HEK293 (cell line): ENCODE measurements around the gene PAX2.
A peak's percentile ranks its signal among the peaks of the same experiment; 100 is the strongest.

Experiments
- CTCF ChIA-PET: fragments of 350-600 bp; formaldehyde crosslinking; extraction: SDS; loops from one replicate; lab custom pipeline; 2021; ENCODE audit warnings: antibody characterized with exemption; lab: Yijun Ruan, JAX
- POLR2A ChIA-PET: fragments of 300-600 bp; formaldehyde crosslinking; extraction: SDS; loops from one replicate; lab custom pipeline; 2020; ENCODE audit warnings: antibody characterized with exemption, inconsistent platforms; lab: Yijun Ruan, JAX
- H3K27ac ChIP-seq: fragments of 200-500 bp; sonication (Bioruptor generic); 2 replicates; pipeline ENCODE4 v1.5.1; 2014; ENCODE audit warnings: low read depth, low read length, control low read depth, inconsistent platforms; ENCODE audit errors: extremely low read depth
- H3K36me3 ChIP-seq, 2 experiments: fragments of 200-500 bp in 1 of 2; sonication (Bioruptor generic) in 1 of 2; 1 replicate in 1 of 2; 2 replicates in 1 of 2; pipeline ENCODE4 v1.5.1; 2014 to 2017; ENCODE audit warnings: inconsistent platforms in 2 of 2, low read length in 2 of 2; ENCODE audit not compliant: control insufficient read depth in 2 of 2, insufficient read depth in 1 of 2
- H3K4me1 ChIP-seq: fragments of 200-500 bp; sonication (Bioruptor generic); 2 replicates; pipeline ENCODE4 v1.5.1; 2014; ENCODE audit warnings: mild to moderate bottlenecking, low read length, inconsistent platforms; ENCODE audit not compliant: control insufficient read depth, insufficient read depth
- H3K4me3 ChIP-seq: 2 replicates; pipeline ENCODE4 v1.5.1; 2011; ENCODE audit warnings: low read depth, mild to moderate bottlenecking, control low read depth, low read length, moderate library complexity
- H3K9me3 ChIP-seq: fragments of 200-500 bp; sonication (Bioruptor generic); 2 replicates; pipeline ENCODE4 v1.5.1; 2014; ENCODE audit warnings: low read depth, low read length, inconsistent platforms; ENCODE audit not compliant: control insufficient read depth, insufficient read depth
- ELK4 ChIP-seq: IDR thresholded peaks from 2 replicates; pipeline ENCODE4 v1.6.1; 2011; ENCODE audit warnings: mild to moderate bottlenecking, low read depth, low read length, borderline replicate concordance
- GLI2 ChIP-seq: fragments of 450-650 bp; formaldehyde crosslinking; IDR thresholded peaks from 2 replicates; pipeline ENCODE4; 2017; ENCODE audit warnings: missing biosample characterization, missing genetic modification characterization, low read depth, borderline replicate concordance
- KLF1 ChIP-seq: fragments of 450-650 bp; formaldehyde crosslinking; IDR thresholded peaks from 2 replicates; pipeline ENCODE4 v1.5.1; 2016; ENCODE audit warnings: missing biosample characterization, missing genetic modification characterization
- KLF7 ChIP-seq: fragments of 450-650 bp; formaldehyde crosslinking; IDR thresholded peaks from 2 replicates; pipeline ENCODE4 v1.5.1; 2016; ENCODE audit warnings: missing biosample characterization, missing genetic modification characterization, borderline replicate concordance
- OVOL3 ChIP-seq: fragments of 450-650 bp; formaldehyde crosslinking; IDR thresholded peaks from 2 replicates; pipeline ENCODE4 v1.5.1; 2016; ENCODE audit warnings: missing biosample characterization, missing genetic modification characterization
- PRDM4 ChIP-seq: fragments of 450-650 bp; formaldehyde crosslinking; IDR thresholded peaks from 2 replicates; pipeline ENCODE4 v1.5.1; 2017; ENCODE audit warnings: missing biosample characterization, missing genetic modification characterization
- RBAK ChIP-seq: fragments of 450-650 bp; formaldehyde crosslinking; IDR thresholded peaks from 2 replicates; pipeline ENCODE4 v1.5.1; 2016; ENCODE audit warnings: missing biosample characterization, missing genetic modification characterization
- SCRT2 ChIP-seq: fragments of 450-650 bp; formaldehyde crosslinking; IDR thresholded peaks from 2 replicates; pipeline ENCODE4 v1.5.1; 2016; ENCODE audit warnings: missing biosample characterization, missing genetic modification characterization
- ZBTB17 ChIP-seq: fragments of 450-650 bp; formaldehyde crosslinking; IDR thresholded peaks from 2 replicates; pipeline ENCODE4 v1.5.1; 2016; ENCODE audit warnings: missing biosample characterization, missing genetic modification characterization
- ZEB2 ChIP-seq: fragments of 450-650 bp; formaldehyde crosslinking; IDR thresholded peaks from 2 replicates; pipeline ENCODE4 v1.5.1; 2016; ENCODE audit warnings: missing biosample characterization, missing genetic modification characterization
- ZNF155 ChIP-seq: fragments of 450-650 bp; formaldehyde crosslinking; IDR thresholded peaks from 2 replicates; pipeline ENCODE4 v1.5.1; 2016; ENCODE audit warnings: missing biosample characterization, missing genetic modification characterization
- ZNF214 ChIP-seq: fragments of 450-650 bp; formaldehyde crosslinking; IDR thresholded peaks from 2 replicates; pipeline ENCODE4 v1.5.1; 2017; ENCODE audit warnings: missing biosample characterization, mild to moderate bottlenecking, missing genetic modification characterization, borderline replicate concordance
- ZNF324 ChIP-seq: fragments of 450-650 bp; formaldehyde crosslinking; IDR thresholded peaks from 2 replicates; pipeline ENCODE4 v1.5.1; 2016; ENCODE audit warnings: missing biosample characterization, missing genetic modification characterization
- ZNF335 ChIP-seq: fragments of 450-650 bp; formaldehyde crosslinking; conservative IDR thresholded peaks from 2 replicates; pipeline ENCODE4 v1.5.1; 2016; ENCODE audit warnings: missing biosample characterization, missing genetic modification characterization
- ZNF549 ChIP-seq: fragments of 450-650 bp; IDR thresholded peaks from 2 replicates; pipeline ENCODE4 v1.5.1; 2018; ENCODE audit warnings: missing biosample characterization, missing genetic modification characterization, mild to moderate bottlenecking, inconsistent platforms, moderate library complexity
- ZNF585B ChIP-seq: fragments of 450-650 bp; formaldehyde crosslinking; IDR thresholded peaks from 2 replicates; pipeline ENCODE4 v1.5.1; 2016; ENCODE audit warnings: missing biosample characterization, missing genetic modification characterization
- ZNF629 ChIP-seq: fragments of 450-650 bp; formaldehyde crosslinking; IDR thresholded peaks from 2 replicates; pipeline ENCODE4 v1.5.1; 2017; ENCODE audit warnings: missing biosample characterization, missing genetic modification characterization
- ZSCAN30 ChIP-seq: fragments of 450-650 bp; IDR thresholded peaks from 2 replicates; pipeline ENCODE4 v1.5.1; 2018; ENCODE audit warnings: missing biosample characterization, mild to moderate bottlenecking, missing genetic modification characterization, moderate library complexity
- TF ChIP-seq, protein P1 (sequence below): fragments of 450-650 bp; formaldehyde crosslinking; IDR thresholded peaks from 2 replicates; pipeline ENCODE4 v1.5.1; 2016; ENCODE audit warnings: missing biosample characterization, missing genetic modification characterization
- TF ChIP-seq, protein P2 (sequence below): fragments of 450-650 bp; formaldehyde crosslinking; IDR thresholded peaks from 2 replicates; pipeline ENCODE4 v1.5.1; 2016; ENCODE audit warnings: missing biosample characterization, missing genetic modification characterization
- TF ChIP-seq, protein P3 (sequence below): fragments of 450-650 bp; formaldehyde crosslinking; IDR thresholded peaks from 2 replicates; pipeline ENCODE4 v1.5.1; 2016; ENCODE audit warnings: missing biosample characterization, missing genetic modification characterization
- TF ChIP-seq, protein P4 (sequence below): fragments of 450-650 bp; formaldehyde crosslinking; IDR thresholded peaks from 2 replicates; pipeline ENCODE4 v1.5.1; 2017; ENCODE audit warnings: missing biosample characterization, mild to moderate bottlenecking, missing genetic modification characterization, moderate library complexity

The PAX2 gene

GRCh38 chr10:100728928-100729861, 16.2 kb upstream of the PAX2 start (continued):
- TF ChIP-seq, protein P1, sequence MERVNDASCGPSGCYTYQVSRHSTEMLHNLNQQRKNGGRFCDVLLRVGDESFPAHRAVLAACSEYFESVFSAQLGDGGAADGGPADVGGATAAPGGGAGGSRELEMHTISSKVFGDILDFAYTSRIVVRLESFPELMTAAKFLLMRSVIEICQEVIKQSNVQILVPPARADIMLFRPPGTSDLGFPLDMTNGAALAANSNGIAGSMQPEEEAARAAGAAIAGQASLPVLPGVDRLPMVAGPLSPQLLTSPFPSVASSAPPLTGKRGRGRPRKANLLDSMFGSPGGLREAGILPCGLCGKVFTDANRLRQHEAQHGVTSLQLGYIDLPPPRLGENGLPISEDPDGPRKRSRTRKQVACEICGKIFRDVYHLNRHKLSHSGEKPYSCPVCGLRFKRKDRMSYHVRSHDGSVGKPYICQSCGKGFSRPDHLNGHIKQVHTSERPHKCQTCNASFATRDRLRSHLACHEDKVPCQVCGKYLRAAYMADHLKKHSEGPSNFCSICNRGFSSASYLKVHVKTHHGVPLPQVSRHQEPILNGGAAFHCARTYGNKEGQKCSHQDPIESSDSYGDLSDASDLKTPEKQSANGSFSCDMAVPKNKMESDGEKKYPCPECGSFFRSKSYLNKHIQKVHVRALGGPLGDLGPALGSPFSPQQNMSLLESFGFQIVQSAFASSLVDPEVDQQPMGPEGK (tag by site-specific recombination), result peak; percentile 53; the same call in 1 of the 2 replicates
- TF ChIP-seq ZEB2 (tag by site-specific recombination), result 0 out of 2 replicates have a peak, but pooled peaks have one; percentile 17
- TF ChIP-seq SCRT2 (tag by site-specific recombination), result peak; percentile 74
- no peak for TF ChIP-seq KLF7 (tag by site-specific recombination)
- no peak for TF ChIP-seq ELK4
- TF ChIP-seq ZSCAN30 (tag by site-specific recombination), result 0 out of 2 replicates have a peak, but pooled peaks have one; percentile 17
- no peak for TF ChIP-seq ZNF585B
- TF ChIP-seq ZNF324 (tag by site-specific recombination), result no peak
- no peak for TF ChIP-seq ZNF214
- TF ChIP-seq ZBTB17 (tag by site-specific recombination), result peak; percentile 93
- TF ChIP-seq, all 188 proteins: peak for 20

GRCh38 chr10:100729862-100730724, 15.3 kb upstream of the PAX2 start:
- Histone ChIP-seq H3K4me1 (peaks cover 5% of the 10 kb centered on the region; the same call in 1 of the 2 replicates), H3K9me3 (no peaks in the 10 kb centered on the region), H3K36me3 (no peaks in the 10 kb centered on the region), H3K27ac (no peak overlapping the region), H3K4me3 (peak overlapping the region; percentile 24)
- ChIA-PET POLR2A (no interaction called here), CTCF (interaction anchor here (0.6 to 4.0 kb wide), 10 partner anchors 9 to 142 kb away, joined by 3 to 37 read pairs (median 4); partner anchors contain the start of gene PAX2)
- no peak for TF ChIP-seq ZNF155 (tag by site-specific recombination)
- no peak for TF ChIP-seq RBAK (tag by site-specific recombination)
- peak; percentile 99 for TF ChIP-seq ZNF335 (tag by site-specific recombination)
- peak; percentile 39; the same call in 1 of the 2 replicates for TF ChIP-seq KLF1
- TF ChIP-seq PRDM4 (tag by site-specific recombination), result 0 out of 2 replicates have a peak, but pooled peaks have one; percentile 25
- TF ChIP-seq GLI2 (tag by site-specific recombination), result no peak
- TF ChIP-seq, protein P2, sequence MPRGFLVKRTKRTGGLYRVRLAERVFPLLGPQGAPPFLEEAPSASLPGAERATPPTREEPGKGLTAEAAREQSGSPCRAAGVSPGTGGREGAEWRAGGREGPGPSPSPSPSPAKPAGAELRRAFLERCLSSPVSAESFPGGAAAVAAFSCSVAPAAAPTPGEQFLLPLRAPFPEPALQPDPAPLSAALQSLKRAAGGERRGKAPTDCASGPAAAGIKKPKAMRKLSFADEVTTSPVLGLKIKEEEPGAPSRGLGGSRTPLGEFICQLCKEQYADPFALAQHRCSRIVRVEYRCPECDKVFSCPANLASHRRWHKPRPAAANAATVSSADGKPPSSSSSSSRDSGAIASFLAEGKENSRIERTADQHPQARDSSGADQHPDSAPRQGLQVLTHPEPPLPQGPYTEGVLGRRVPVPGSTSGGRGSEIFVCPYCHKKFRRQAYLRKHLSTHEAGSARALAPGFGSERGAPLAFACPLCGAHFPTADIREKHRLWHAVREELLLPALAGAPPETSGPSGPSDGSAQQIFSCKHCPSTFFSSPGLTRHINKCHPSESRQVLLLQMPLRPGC, result no peak
- no peak for TF ChIP-seq ZNF549
- TF ChIP-seq ZNF629, result 0 out of 2 replicates have a peak, but pooled peaks have one; percentile 6
- no peak for TF ChIP-seq OVOL3 (tag by site-specific recombination)
- TF ChIP-seq, protein P3, sequence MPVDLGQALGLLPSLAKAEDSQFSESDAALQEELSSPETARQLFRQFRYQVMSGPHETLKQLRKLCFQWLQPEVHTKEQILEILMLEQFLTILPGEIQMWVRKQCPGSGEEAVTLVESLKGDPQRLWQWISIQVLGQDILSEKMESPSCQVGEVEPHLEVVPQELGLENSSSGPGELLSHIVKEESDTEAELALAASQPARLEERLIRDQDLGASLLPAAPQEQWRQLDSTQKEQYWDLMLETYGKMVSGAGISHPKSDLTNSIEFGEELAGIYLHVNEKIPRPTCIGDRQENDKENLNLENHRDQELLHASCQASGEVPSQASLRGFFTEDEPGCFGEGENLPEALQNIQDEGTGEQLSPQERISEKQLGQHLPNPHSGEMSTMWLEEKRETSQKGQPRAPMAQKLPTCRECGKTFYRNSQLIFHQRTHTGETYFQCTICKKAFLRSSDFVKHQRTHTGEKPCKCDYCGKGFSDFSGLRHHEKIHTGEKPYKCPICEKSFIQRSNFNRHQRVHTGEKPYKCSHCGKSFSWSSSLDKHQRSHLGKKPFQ (tag by site-specific recombination), result no peak
- TF ChIP-seq, protein P4, sequence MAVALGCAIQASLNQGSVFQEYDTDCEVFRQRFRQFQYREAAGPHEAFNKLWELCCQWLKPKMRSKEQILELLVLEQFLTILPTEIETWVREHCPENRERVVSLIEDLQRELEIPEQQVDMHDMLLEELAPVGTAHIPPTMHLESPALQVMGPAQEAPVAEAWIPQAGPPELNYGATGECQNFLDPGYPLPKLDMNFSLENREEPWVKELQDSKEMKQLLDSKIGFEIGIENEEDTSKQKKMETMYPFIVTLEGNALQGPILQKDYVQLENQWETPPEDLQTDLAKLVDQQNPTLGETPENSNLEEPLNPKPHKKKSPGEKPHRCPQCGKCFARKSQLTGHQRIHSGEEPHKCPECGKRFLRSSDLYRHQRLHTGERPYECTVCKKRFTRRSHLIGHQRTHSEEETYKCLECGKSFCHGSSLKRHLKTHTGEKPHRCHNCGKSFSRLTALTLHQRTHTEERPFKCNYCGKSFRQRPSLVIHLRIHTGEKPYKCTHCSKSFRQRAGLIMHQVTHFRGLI (tag by site-specific recombination), result no peak
